ENCODE data around the gene EPG5.
A peak's percentile ranks its signal among the peaks of the same experiment; 100 is the strongest.
"Not testable (repeated sequence)": the region's sequence is repeated elsewhere in the genome, so short reads cannot be mapped to it uniquely, and the experiment has no call there.

The EPG5 gene

DNA sequence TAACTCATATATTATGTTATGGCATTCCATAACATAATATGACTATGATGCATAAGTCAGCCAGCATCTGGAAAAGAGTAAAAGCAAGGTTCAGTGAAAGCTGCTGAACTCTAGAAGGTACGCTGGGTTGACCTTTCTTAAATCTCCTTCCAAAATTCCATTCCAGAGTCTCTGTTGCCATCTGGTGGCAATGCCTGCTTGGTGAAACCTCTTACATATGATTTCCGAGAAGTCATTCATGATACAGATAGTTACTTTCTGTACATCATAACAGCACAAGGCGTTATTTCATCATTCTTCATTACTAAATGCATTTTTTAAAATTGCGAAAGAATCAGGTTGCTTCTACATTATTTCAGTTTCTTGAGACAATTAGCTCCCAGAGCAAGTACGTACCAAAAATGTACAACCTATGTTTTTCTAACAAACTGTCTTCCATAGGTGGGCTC, 7.0 kb upstream of the EPG5 start:
- peak; percentile 22 for DNase-seq

GRCh38 chr18:45964913-45965312, 2.2 kb downstream of the EPG5 start:
- DNase-seq = not testable (repeated sequence)

GRCh38 chr18:45962866-45963265, 4.3 kb downstream of the EPG5 start:
- no peak for DNase-seq

DNA sequence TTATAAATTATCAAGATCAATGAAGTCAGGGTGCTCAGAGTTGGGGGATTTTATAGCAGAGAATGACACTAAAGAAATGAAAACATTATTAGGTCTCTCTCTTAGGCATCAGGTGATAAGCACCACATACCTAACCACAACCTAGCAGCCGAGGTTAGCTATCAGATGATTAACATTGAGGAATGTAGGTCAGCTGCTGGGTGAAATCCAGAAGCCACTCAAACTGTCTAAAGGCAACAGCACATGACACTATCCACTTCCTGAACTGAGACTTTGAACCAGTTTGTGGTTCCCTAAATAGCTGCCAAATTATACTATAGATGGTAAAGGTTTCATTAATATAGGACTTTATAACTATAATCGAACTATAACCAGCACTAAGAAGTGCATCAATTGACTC, 4.7 kb downstream of the EPG5 start:
- DNase-seq = no peak

GRCh38 chr18:45959484-45959883, 7.6 kb downstream of the EPG5 start:
- DNase-seq = not testable (repeated sequence)

DNA sequence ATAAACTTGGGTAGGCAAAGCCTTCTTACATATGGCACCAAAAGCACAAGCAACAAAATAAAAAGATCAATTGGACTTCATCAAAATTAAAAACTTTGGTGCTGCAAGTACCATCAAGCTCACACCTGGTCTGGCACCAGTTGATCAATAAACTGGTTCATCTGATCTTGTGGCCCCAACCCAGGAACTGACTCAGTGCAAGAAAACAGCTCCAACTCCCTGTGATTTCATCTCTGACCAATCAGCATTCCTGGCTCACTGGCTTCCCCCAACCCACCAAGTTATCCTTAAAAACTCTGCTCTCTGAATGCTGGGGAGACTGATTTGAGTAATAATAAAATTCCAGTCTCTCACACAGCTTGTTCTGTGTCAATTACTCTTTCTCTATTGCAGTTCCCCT, 8.4 kb downstream of the EPG5 start:
- no peak for DNase-seq

- no peak for DNase-seq
Measured at GRCh38 chr18:45958027-45958426, 9.1 kb downstream of the EPG5 start.

GRCh38 chr18:45957100-45957499, 10.0 kb downstream of the EPG5 start:
- no peak for DNase-seq

GRCh38 chr18:45954070-45954934, 12.8 kb downstream of the EPG5 start:
- peak; percentile 13 for DNase-seq

DNA sequence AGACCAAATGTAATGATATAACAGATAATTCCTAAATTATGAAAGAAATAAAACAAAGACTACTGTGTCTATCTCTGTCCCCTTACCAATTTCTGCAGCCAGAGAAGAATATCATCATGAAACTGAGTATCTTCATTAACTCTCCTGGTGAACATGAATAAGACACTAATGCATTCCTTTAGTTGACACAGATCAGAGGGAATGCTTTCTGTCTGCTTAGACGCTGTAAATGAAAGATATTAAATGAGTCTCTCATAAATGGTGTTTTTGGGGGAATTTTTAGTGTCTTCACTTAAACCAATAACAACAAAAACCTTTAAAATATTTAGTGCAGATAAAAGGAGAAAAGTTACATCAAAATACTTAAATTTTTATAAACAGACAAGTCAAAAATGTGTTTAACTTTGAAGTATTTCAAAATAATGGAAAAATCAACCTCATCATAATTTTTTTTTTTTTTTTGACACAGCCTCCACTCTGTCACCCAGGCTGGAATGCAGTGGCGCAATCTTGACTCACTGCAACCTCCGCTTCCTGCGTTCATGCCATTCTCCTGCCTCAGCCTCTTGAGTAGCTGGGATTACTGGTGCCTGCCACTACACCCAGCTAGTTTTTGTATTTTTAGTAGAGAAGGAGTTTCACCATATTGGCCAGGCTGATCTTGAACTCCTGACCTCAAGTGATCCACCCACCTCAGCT, 16.0 kb downstream of the EPG5 start:
- DNase-seq = peak; percentile 15

DNA sequence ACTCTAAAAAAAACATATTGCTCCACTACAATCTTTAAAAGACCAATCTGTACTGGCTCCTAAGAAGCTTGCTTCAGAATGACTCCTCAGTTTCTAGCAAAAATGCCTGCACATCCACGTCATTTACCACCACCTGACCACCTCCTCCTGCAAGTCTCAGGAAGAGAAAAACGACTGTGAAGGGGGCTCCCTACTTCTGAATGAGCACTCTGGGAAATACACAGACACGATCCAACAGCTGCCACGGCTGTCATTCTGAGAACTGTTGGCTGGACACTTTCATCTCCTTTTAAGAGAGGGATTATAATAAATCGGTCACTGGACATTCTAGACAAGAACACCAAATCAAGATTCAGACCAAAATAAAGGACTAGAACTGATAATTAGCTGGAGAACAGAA, 21.5 kb downstream of the EPG5 start:
- no peak for DNase-seq

GRCh38 chr18:45940724-45941123, 26.4 kb downstream of the EPG5 start:
- no peak for DNase-seq

DNA sequence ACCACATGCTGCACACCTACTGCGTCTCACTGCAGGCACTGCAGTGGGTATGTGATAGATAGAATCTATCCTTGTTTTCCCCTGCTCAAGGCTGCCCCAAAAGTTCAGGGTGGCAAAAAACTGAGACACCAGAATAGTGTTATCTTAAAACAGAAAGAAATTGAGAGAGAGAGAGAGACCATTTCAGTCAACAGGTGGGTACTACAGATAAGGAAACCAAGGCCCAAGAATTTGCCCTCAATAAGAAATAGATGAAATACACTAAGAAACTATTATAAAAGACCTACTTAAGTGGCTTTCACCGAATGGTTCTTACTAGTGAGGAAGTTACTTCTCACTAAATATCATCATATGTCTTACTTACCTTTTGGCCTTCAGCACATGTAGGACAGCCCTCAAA, 27.9 kb downstream of the EPG5 start:
- DNase-seq = no peak

DNA sequence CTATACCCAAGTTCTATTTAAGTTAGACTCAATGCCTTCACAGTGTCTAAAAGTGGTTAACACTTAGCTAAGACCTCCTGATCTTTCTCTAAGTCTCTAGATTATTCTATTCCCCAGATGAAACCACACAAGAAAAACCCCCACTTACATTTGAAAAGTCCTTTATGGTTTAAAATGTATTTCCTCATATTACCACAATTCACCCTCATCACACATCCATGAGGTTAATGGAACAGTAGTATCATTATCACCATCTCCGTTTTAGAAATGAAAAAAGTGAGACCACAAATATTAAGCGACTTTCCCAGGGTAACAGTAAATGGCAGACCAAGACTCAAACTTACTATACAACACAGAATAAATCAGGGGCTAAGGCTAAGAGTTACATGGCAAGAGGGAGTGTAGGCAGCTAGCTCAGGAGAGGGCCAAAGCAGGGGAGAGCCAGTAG, 28.6 kb downstream of the EPG5 start:
- no peak for DNase-seq

DNA sequence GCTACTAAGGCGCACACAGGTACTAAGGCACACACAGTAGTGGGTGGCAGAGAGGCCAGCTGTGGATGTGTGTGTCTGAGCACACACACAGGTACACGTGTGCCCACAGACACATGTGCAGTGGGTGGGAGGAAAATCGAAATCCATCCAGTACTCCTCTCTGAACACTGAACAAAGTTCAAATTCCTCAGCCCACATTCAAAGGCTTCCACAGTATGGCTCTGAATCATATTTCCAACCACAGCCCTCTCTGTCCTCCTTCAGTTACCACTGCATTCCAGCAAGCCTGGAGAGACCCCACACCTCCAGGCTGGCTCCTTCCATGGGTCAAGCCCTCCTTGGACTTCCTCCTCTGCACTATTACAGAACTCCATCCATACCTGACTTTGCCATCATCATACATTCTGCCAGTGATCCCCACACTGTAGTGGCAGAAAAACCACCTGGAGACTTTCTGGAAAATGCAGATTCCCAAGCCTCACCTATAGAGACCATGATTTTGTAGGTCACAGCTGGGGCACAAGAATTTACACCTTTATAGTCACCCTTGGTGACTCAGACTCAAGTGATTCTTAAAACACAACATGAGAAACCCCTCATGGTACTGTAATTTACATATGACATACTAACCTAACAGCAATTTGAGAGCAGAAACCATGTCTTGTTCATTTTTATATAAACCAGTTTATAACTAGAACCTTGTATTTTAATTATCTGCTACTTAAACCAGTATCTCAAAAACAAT, 31.4 kb downstream of the EPG5 start:
- no peak for DNase-seq

DNA sequence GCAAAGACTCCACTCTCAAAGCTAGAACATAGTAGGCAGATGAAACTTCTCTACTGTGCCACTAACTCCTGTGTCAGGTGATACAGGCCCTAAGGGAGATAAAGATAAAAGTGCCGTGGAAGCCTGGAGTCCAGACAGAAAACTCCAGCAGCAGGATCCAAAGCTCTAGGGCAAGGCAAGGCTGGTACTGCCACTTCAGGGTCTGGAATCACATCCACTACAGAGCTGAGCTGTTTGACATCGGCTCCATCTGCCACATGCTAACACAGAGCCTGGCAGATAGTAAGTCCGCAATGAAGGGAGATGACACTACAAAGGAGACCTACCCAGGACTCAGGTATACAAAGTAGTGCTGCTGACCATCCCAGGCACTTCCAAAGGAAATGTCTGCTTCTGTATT, 34.4 kb downstream of the EPG5 start:
- no peak for DNase-seq

DNA sequence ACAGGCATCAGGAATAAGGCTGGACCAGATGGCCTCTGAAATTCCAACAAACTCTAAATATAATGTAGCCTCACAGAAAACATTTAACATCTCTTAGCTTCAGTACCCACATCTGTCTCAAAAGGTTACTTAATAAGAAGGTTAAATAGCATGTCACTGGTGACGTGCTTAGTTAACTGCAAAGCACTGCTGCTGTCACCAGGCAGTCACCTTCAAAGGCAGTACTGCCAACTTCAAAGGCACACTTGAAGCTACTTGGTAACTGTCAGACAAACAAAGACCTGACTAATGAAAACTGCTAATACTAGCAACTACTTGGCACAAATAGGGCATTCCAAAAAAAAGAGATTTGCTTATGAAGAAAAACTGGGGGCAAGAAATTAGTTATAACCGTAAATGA, 36.2 kb downstream of the EPG5 start:
- no peak for DNase-seq

DNA sequence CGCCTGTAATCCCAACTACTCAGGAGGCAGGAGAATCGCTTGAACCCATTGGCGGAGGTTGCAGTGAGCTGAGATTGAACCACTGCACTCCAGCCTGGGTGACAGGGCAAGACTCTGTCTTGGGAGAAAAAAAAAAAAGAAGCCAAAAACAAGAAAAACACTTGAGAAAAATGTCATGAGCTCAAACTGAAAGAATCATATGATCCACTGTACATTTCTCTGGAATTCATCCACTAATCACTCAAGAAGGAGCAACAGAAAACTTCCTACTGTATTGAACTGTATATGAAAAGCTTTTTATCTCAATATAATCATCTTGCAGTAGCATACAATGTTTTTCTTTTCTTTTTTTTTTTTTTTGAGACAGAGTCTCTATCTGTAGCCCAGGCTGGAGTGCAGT, 40.4 kb downstream of the EPG5 start:
- DNase-seq = no peak

DNA sequence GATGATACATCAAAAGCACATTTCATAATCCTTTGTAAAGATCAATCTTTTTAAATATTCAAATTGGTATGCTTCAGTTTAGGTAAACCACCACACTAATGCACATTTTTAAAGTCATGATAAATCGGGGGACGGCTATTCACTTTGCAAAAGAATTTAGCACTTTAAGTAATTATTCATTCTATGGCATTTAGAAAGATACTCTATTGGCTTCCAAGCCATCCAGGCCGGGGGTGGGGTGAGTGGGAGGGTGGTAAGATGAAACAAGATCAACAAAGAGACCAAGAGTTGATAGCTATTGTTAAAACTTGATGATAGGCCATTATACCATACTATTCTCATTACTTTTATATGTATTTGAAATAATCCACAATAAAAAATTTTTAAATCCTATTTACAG, 41.0 kb downstream of the EPG5 start:
- no peak for DNase-seq

- no peak for DNase-seq
Measured at GRCh38 chr18:45923138-45923537, 44.0 kb downstream of the EPG5 start.

DNA sequence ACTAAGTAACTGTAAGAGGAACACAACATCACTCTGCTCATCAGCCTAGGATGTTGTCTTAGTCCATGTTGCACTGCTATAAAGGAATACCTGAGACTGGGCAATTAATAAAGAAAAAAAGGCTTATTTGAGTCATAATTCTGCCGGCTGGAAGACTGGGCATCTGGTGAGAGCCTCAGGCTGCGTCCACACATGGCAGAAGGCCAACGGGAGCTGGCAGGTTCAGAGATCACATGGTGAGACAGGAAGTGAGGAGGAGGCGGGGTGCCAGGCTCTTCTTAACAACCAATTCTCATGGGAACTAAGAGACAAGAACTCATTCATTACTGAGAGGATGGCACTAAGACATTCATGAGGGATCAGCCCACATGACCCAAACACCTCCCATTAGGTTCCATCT, 46.8 kb downstream of the EPG5 start:
- DNase-seq = peak; percentile 62

GRCh38 chr18:45916302-45916701, 50.8 kb downstream of the EPG5 start:
- DNase-seq = no peak

DNA sequence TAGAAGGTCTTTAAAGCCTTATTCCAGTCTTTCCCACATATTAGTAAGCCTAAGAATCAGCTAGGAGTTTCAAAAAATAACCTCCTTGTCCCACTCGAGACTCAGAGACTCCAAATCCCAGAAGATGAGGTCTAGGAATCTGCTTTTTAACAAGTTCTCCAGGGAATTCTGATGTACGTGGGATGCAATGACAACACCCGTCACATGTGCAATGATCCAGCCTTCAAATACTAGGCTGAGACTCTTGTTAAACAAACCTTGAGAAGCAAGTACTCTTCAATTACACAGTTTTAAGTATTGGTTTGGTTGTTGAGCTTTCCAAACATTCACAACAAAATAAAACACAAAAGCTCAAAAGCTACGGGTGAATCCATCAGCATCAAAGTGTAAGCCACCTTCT, 53.9 kb downstream of the EPG5 start:
- DNase-seq = no peak
